Bronchial epithelial cell (primary cell): ENCODE measurements around the gene ASXL2. TPM values are rescaled to one million over a fixed set of nuclear protein-coding genes. Genes with fewer than 3 reads are reported as not detected.

Experiments used
- DNase-seq: peaks from one replicate; pipeline ENCODE4 v3.0.0-alpha.2; 2010; ENCODE audit warnings: low read depth
- FAIRE-seq: peaks from 2 replicates; lab custom pipeline; 2011; peaks lifted over from hg19 to GRCh38; lab: Jason Lieb, UNC
- H3K27me3 ChIP-seq: 2 replicates; pipeline ENCODE4 v1.5.1; 2011; ENCODE audit warnings: low read length; ENCODE audit not compliant: control insufficient read depth, insufficient read depth
- H3K36me3 ChIP-seq: 2 replicates; pipeline ENCODE4 v1.5.1; 2011; ENCODE audit warnings: low read length; ENCODE audit not compliant: control insufficient read depth, insufficient read depth
- H3K4me3 ChIP-seq: 2 replicates; pipeline ENCODE4 v1.5.1; 2011; ENCODE audit warnings: mild to moderate bottlenecking, low read depth, low read length, control low read depth
- total RNA-seq: library from RNA; depleted of rRNA; stranded (reverse); fragments of >200 nt; gene quantifications from 2 replicates; pipeline ENCODE4 v1.2.1, GENCODE V29; 2014
- TF ChIP-seq, protein P1 (sequence below): IDR thresholded peaks from 2 replicates; pipeline ENCODE4 v1.5.1; 2011; ENCODE audit warnings: mild to moderate bottlenecking, moderate library complexity, low read length, control low read depth, inconsistent platforms; ENCODE audit not compliant: insufficient read depth, severe bottlenecking

ASXL2 gene
- total RNA-seq, 1 donor from 2014 or later = 4.2 TPM

DNA sequence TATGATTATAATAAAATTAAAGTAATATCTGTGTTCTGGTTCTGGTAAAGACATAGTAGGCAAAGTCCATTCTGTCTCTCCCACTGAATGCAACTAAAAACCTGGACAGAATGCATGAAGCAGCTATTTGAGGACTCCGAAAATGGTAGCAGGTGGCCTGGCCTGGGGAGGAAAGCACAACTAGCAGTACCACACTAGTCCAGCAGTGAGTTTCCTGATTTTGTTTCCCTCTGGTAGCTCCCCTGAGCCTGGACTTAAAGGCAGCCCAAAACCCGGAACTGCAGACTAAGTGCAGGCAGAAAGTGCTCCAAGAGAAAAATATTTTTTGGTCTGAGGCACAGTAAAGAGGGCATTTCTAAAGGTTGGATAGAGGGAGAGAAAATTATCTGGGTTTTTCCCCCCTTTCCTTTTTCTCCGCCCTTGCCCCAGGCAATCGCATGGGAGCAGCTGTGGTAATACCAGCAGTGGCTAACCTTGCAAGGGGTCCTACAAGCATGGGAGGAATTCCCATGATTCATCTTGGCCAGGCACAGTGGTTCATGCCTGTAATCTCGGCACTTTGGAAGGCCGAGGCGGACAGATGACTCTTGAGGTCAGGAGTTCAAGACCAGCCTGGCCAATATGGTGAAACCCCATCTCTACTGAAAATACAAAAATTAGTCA is 32.3 kb downstream of the ASXL2 start:
- no peak for FAIRE-seq
- no peaks in the 10 kb centered on the region for H3K27me3 ChIP-seq
- TF ChIP-seq, protein P1, sequence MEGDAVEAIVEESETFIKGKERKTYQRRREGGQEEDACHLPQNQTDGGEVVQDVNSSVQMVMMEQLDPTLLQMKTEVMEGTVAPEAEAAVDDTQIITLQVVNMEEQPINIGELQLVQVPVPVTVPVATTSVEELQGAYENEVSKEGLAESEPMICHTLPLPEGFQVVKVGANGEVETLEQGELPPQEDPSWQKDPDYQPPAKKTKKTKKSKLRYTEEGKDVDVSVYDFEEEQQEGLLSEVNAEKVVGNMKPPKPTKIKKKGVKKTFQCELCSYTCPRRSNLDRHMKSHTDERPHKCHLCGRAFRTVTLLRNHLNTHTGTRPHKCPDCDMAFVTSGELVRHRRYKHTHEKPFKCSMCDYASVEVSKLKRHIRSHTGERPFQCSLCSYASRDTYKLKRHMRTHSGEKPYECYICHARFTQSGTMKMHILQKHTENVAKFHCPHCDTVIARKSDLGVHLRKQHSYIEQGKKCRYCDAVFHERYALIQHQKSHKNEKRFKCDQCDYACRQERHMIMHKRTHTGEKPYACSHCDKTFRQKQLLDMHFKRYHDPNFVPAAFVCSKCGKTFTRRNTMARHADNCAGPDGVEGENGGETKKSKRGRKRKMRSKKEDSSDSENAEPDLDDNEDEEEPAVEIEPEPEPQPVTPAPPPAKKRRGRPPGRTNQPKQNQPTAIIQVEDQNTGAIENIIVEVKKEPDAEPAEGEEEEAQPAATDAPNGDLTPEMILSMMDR = no peak
- no peak overlapping the region for H3K4me3 ChIP-seq
- peaks cover under 1% of the 10 kb centered on the region for H3K36me3 ChIP-seq
- no peak for DNase-seq

GRCh38 chr2:25844089-25844488 is 34.2 kb downstream of the ASXL2 start:
- H3K4me3 ChIP-seq = no peak overlapping the region
- H3K27me3 ChIP-seq = no peaks in the 10 kb centered on the region
- no peak for FAIRE-seq
- TF ChIP-seq, protein P1 = no peak
- H3K36me3 ChIP-seq = peaks cover 1% of the 10 kb centered on the region
- DNase-seq = peak; percentile 41

GRCh38 chr2:25842155-25842554 is 36.1 kb downstream of the ASXL2 start:
- H3K4me3 ChIP-seq = no peak overlapping the region
- no peaks in the 10 kb centered on the region for H3K27me3 ChIP-seq
- TF ChIP-seq, protein P1 = no peak
- DNase-seq (peak; percentile 7), FAIRE-seq (no peak)
- H3K36me3 ChIP-seq = peaks cover 1% of the 10 kb centered on the region

- DNase-seq (no peak), FAIRE-seq (no peak)
- TF ChIP-seq, protein P1 = no peak
- Histone ChIP-seq H3K4me3 (no peak overlapping the region), H3K36me3 (peaks cover 1% of the 10 kb centered on the region), H3K27me3 (no peaks in the 10 kb centered on the region)
Measured at GRCh38 chr2:25838152-25838756, 40.0 kb downstream of the ASXL2 start.

- no peak for FAIRE-seq
Measured at GRCh38 chr2:25835906-25836305, 42.4 kb downstream of the ASXL2 start.

More at GRCh38 chr2:25835906-25836305, 42.4 kb downstream of the ASXL2 start:
- no peaks in the 10 kb centered on the region for H3K36me3 ChIP-seq
- no peak for DNase-seq
- no peak overlapping the region for H3K4me3 ChIP-seq
- TF ChIP-seq, protein P1 = no peak
- no peaks in the 10 kb centered on the region for H3K27me3 ChIP-seq
